Fibroblast of villous mesenchyme (primary cell): ENCODE data around the gene SBDS. TPM values are rescaled to one million over a fixed set of nuclear protein-coding genes. Genes with fewer than 3 reads are reported as not detected.

Experiments used
- DNase-seq: peaks from one replicate; pipeline ENCODE4 v3.0.0-alpha.2; 2010; ENCODE audit warnings: low read depth
- H3K4me3 ChIP-seq: 2 replicates; pipeline ENCODE4 v1.5.1; 2011; ENCODE audit warnings: low read depth, mild to moderate bottlenecking, low read length
- small RNA-seq: library from RNA; depleted of rRNA; stranded (forward); fragments of <200 nt; gene quantifications from one replicate; pipeline ENCODE3, GENCODE V24; 2012
- total RNA-seq: library from RNA; depleted of rRNA; stranded (reverse); fragments of >200 nt; gene quantifications from 2 replicates; pipeline ENCODE4 v1.2.3, GENCODE V29; 2012
- TF ChIP-seq, protein P1 (sequence below): IDR thresholded peaks from 2 replicates; pipeline ENCODE4 v1.5.1; 2012; ENCODE audit warnings: low read depth, mild to moderate bottlenecking, low read length; ENCODE audit not compliant: insufficient read depth

The SBDS gene
- total RNA-seq, 1 donor, result 108 TPM

DNA sequence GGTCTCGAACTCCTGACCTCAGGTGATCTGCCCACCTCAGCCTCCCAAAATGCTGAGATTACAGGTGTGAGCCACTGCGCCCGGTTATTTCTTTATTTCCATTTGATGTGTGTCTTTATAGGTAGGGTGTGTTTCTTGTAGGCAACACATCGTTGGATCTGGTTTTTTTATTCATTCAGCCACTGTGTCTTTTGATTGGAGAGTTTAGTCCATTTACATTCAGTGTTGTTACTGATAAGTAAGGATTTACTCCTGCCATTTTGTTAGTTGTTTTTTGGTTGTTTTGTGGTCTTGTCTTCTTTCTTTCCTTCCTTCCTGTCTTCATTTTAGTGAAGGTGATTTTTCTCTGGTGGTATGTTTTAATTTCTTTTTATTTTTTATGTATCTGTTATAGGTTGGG, 57.4 kb downstream of the SBDS start:
- TF ChIP-seq, protein P1, sequence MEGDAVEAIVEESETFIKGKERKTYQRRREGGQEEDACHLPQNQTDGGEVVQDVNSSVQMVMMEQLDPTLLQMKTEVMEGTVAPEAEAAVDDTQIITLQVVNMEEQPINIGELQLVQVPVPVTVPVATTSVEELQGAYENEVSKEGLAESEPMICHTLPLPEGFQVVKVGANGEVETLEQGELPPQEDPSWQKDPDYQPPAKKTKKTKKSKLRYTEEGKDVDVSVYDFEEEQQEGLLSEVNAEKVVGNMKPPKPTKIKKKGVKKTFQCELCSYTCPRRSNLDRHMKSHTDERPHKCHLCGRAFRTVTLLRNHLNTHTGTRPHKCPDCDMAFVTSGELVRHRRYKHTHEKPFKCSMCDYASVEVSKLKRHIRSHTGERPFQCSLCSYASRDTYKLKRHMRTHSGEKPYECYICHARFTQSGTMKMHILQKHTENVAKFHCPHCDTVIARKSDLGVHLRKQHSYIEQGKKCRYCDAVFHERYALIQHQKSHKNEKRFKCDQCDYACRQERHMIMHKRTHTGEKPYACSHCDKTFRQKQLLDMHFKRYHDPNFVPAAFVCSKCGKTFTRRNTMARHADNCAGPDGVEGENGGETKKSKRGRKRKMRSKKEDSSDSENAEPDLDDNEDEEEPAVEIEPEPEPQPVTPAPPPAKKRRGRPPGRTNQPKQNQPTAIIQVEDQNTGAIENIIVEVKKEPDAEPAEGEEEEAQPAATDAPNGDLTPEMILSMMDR, result no peak
- no peak overlapping the region for H3K4me3 ChIP-seq
- no peak for DNase-seq

Small RNA genes within 50 kb of the gene (small RNA-seq; reads per million reads assigned to genes)
- gene RN7SL43P, result not detected

Other genes with a start within 250 kb of the SBDS start
- gene TMEM248, start 74.4 kb downstream of the SBDS start, total RNA-seq, result 78.9 and 123 TPM in 2 replicates
- 13.5 and 19.0 TPM in 2 replicates for gene TYW1, start 1.2 kb upstream of the SBDS start, total RNA-seq